ENCODE results near the gene HAUS5. TPM values are rescaled to one million over a fixed set of nuclear protein-coding genes. Genes with fewer than 3 reads are reported as not detected.

HAUS5 gene
- total and polyA plus RNA-seq, 2 of the 8 experiments (the other 6 are each of a cell fraction or from before 2014, with no cell fraction given), result 13.8 to 25.7 TPM

GRCh38 chr19:35655600-35655999 lies 43.1 kb downstream of the HAUS5 start:
- Histone ChIP-seq H2BK120ac (replicated peaks; ENCODE audit: low read depth, low read length) (no peak overlapping the region), H4K5ac (ENCODE audit: insufficient read length, low read depth, low read length) (no peak overlapping the region), H3K9me3 (ENCODE audit: insufficient read depth in 2 of 2, low read depth in 1 of 2, low read length in 1 of 2) (peaks cover 0 to 2% of the 10 kb centered on the region in 2 experiments; a peak in 1 of 4 replicates), H3K4me3 (ENCODE audit: extremely low read depth in 1 of 4, insufficient read depth in 2 of 4, low read depth in 3 of 4, low read length in 4 of 4) (no peak overlapping the region), H3K23me2 (ENCODE audit: low read depth, low read length) (no peaks in the 10 kb centered on the region), H4K20me1 (replicated peaks in 1 of 2; ENCODE audit: control insufficient read depth in 1 of 2, insufficient read depth in 2 of 2, low read length in 2 of 2) (peaks cover 0 to 16% of the 10 kb centered on the region in 2 experiments), H3K4me1 (replicated peaks in 1 of 4; ENCODE audit: control insufficient read depth in 3 of 4, insufficient read depth in 4 of 4, low read length in 3 of 4) (no peaks in the 10 kb centered on the region), H3K79me1 (ENCODE audit: low read depth, low read length) (peaks cover 2% of the 10 kb centered on the region; the same call in 1 of the 2 replicates), H3K18ac (ENCODE audit: extremely low read depth, low read length) (no peak overlapping the region), H2BK12ac (ENCODE audit: low read depth, low read length) (no peak overlapping the region), H4K91ac (replicated peaks; ENCODE audit: insufficient read length, low read length) (no peak overlapping the region), H4K8ac (ENCODE audit: extremely low read depth, insufficient read depth, low read length) (no peak overlapping the region), H3K27ac (ENCODE audit: low read depth, low read length) (no peak overlapping the region), H3K27me3 (replicated peaks in 1 of 4; ENCODE audit: control insufficient read depth in 3 of 4, extremely low read depth in 1 of 4, insufficient read depth in 3 of 4, low read length in 3 of 4) (no peaks in the 10 kb centered on the region), H2BK15ac (ENCODE audit: low read length) (no peak overlapping the region), H3K56ac (replicated peaks; ENCODE audit: insufficient read length, low read depth, low read length) (no peak overlapping the region), H2AK5ac (ENCODE audit: low read depth, low read length) (no peak overlapping the region), H3K4ac (replicated peaks; ENCODE audit: insufficient read length, low read depth, low read length) (no peak overlapping the region), H3K79me2 (ENCODE audit: control insufficient read depth in 1 of 2, insufficient read depth in 2 of 2, low read length in 2 of 2) (0 out of 4 replicates have a peak, but pooled peaks cover 0 to 2% of the 10 kb centered on the region in 2 experiments), H2BK5ac (ENCODE audit: low read depth, low read length) (no peak overlapping the region), H3K4me2 (ENCODE audit: insufficient read depth in 1 of 2, low read depth in 2 of 2, low read length in 2 of 2) (no peak overlapping the region), H3K9ac (replicated peaks in 1 of 4; ENCODE audit: extremely low read depth in 1 of 4, low read depth in 3 of 4, low read length in 3 of 4) (no peak overlapping the region), H2AFZ (ENCODE audit: low read length) (no peak overlapping the region), H3K23ac (ENCODE audit: insufficient read length) (no peak overlapping the region), H3K14ac (ENCODE audit: insufficient read length) (no peak overlapping the region), H2BK20ac (ENCODE audit: low read length) (no peak overlapping the region), H3K36me3 (ENCODE audit: control insufficient read depth in 2 of 4, insufficient read depth in 4 of 4, low read length in 3 of 4) (peaks cover 9 to 54% (median 37%) of the 10 kb centered on the region in 4 experiments)
- CTCF ChIA-PET (ENCODE audit: partially characterized antibody), result interaction anchor here (0.8 to 3.3 kb wide), 7 partner anchors 14 to 303 kb away, joined by 3 to 15 read pairs (median 3); no protein-coding TSS in a partner anchor
- POLR2A ChIA-PET (ENCODE audit: partially characterized antibody), result interaction anchor here (0.6 kb wide), 2 partner anchors 16 to 70 kb away, joined by 3 read pairs; no protein-coding TSS in a partner anchor
- FAIRE-seq (no peak), DNase-seq (ENCODE audit: low read depth in 1 of 2, low spot score in 2 of 2) (no peak)
- 65% methylated on average over 4 of the region's 4 CpGs; no CpG with 5 or more reads in 1 of the 2 experiments for WGBS, 2 experiments (ENCODE audit: extremely low coverage in 1 of 2, insufficient coverage in 1 of 2, insufficient read length in 1 of 2, insufficient replicate concordance in 2 of 2, low coverage in 1 of 2, low lambda C conversion rate in 2 of 2, missing lambda C conversion rate in 1 of 2)
- TF ChIP-seq TAF7 (optimal IDR thresholded peaks at IDR 0.05; ENCODE audit: borderline replicate concordance, low read depth, low read length), result no peak
- no peak for TF ChIP-seq SRF (IDR thresholded peaks at IDR 0.05; ENCODE audit: low read depth, low read length)
